Panc1 (cell line): ENCODE measurements around the gene RPL13. TPM values are rescaled to one million over a fixed set of nuclear protein-coding genes. Genes with fewer than 3 reads are reported as not detected.
A peak's percentile ranks its signal among the peaks of the same experiment; 100 is the strongest.

Source experiments
- ATAC-seq: fragments of 200-7000 bp; cut with Tn5 transposase; 2 replicates; pipeline ENCODE4 v1.9.1; 2020; ENCODE audit warnings: mild to moderate bottlenecking, moderate library complexity
- BruUV-seq: library from RNA; stranded (reverse); fragments of 400-500 nt; replicated peaks from 2 replicates; lab custom pipeline; 2021; lab: Mats Ljungman, UMichigan
- CTCF ChIA-PET: fragments of 300-600 bp; sonication (Branson Sonifier 250); formaldehyde crosslinking; loops from one replicate; lab custom pipeline; 2022; ENCODE audit warnings: antibody characterized with exemption; lab: Charles Lee
- POLR2A ChIA-PET: fragments of 300-600 bp; sonication (Branson Sonifier 250); formaldehyde crosslinking; loops from one replicate; lab custom pipeline; 2022; ENCODE audit warnings: antibody characterized with exemption; lab: Charles Lee
- DNase-seq: peaks from one replicate; pipeline ENCODE4 v3.0.0-alpha.2; 2010; ENCODE audit warnings: low read depth, low spot score
- H3K27ac ChIP-seq: 2 replicates; pipeline ENCODE4 v1.5.1; 2011; ENCODE audit warnings: mild to moderate bottlenecking, low read length, inconsistent platforms
- H3K27me3 ChIP-seq: fragments of 200-500 bp; sonication (Bioruptor generic); 2 replicates; pipeline ENCODE4 v1.6.0; 2014; ENCODE audit warnings: low read length, inconsistent platforms; ENCODE audit not compliant: control insufficient read depth, insufficient read depth
- H3K36me3 ChIP-seq: fragments of 200-500 bp; sonication (Bioruptor generic); 2 replicates; pipeline ENCODE4 v1.5.1; 2014; ENCODE audit warnings: inconsistent platforms, mild to moderate bottlenecking, low read length, moderate library complexity; ENCODE audit not compliant: control insufficient read depth, insufficient read depth
- H3K4me1 ChIP-seq: 2 replicates; pipeline ENCODE4 v1.5.1; 2011; ENCODE audit warnings: inconsistent platforms, mild to moderate bottlenecking, low read length, moderate library complexity; ENCODE audit not compliant: control insufficient read depth, insufficient read depth
- H3K4me3 ChIP-seq, 2 experiments: 2 replicates each; pipeline ENCODE4 v1.5.1; 2011 to 2012; ENCODE audit warnings: low read depth in 2 of 2, low read length in 2 of 2, mild to moderate bottlenecking in 2 of 2, inconsistent platforms in 1 of 2, moderate library complexity in 1 of 2
- H3K9me3 ChIP-seq: fragments of 200-500 bp; sonication (Bioruptor generic); 2 replicates; pipeline ENCODE4 v1.5.1; 2014; ENCODE audit warnings: low read depth, mild to moderate bottlenecking, inconsistent platforms, low read length, moderate library complexity; ENCODE audit not compliant: control insufficient read depth, insufficient read depth
- CTCF ChIP-seq: fragments of 450-650 bp; IDR thresholded peaks from 2 replicates; pipeline ENCODE4 v1.5.1; 2017; ENCODE audit warnings: mild to moderate bottlenecking
- POLR2AphosphoS5 ChIP-seq: IDR thresholded peaks from 2 replicates; pipeline ENCODE4 v1.6.1; 2012; ENCODE audit warnings: mild to moderate bottlenecking, low read depth, low read length, moderate library complexity
- REST ChIP-seq, 2 experiments: IDR thresholded peaks; 2 replicates each; pipeline ENCODE4 v1.6.1; 2011 to 2012; ENCODE audit warnings: low read depth in 2 of 2, control low read depth in 1 of 2, low read length in 1 of 2, mild to moderate bottlenecking in 1 of 2, moderate library complexity in 1 of 2; ENCODE audit not compliant: insufficient read depth in 1 of 2
- TCF7L2 ChIP-seq: IDR thresholded peaks from 2 replicates; pipeline ENCODE4 v1.6.1; 2011; ENCODE audit warnings: mild to moderate bottlenecking, low read depth, low read length, inconsistent platforms
- in situ Hi-C: cut with HindIII; loops from 2 replicates; pipeline ENCODE4 v1.10.0; 2016; ENCODE audit warnings: low sequenced_read_pairs, low pct_unique_long_range_greater_than_20kb
- intact Hi-C: fragments of 100-400 bp; cut with micrococcal nuclease; formaldehyde crosslinking; loops from one replicate; pipeline ENCODE4 v1.10.0; 2022; ENCODE audit not compliant: unreplicated experiment
- total RNA-seq: library from RNA; stranded (reverse); gene quantifications from one replicate; pipeline ENCODE4 v1.2.1, GENCODE V29; 2021; ENCODE audit not compliant: unreplicated experiment

The RPL13 gene
- total RNA-seq, 1 experiment from 2014 or later, result 965 TPM

DNA sequence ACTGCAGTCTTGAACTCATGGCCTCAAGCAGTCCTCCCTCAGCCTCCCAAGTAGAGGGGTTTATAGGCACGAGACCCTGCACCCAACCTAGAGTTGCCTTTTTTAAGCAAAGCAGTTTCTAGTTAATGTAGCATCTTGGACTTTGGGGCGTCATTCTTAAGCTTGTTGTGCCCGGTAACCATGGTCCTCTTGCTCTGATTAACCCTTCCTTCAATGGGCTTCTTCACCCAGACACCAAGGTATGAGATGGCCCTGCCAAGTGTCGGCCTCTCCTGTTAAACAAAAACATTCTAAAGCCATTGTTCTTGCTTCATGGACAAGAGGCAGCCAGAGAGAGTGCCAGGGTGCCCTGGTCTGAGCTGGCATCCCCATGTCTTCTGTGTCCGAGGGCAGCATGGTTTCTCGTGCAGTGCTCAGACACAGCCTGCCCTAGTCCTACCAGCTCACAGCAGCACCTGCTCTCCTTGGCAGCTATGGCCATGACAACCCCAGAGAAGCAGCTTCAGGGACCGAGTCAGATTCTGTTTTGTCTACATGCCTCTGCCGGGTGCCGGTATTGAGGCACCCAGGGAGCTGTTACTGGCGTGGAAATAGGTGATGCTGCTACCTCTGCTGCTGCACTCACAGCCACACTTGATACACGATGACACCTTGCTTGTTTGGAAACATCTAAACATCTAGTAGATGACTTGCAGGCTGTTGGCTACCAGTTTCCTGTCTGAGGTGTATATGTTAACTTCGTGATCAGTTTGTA, 3.3 kb downstream of the RPL13 start:
- Histone ChIP-seq H3K9me3 (no peaks in the 10 kb centered on the region), H3K4me3 (peak overlapping the region; percentile 76 to 92), H3K36me3 (peaks cover 27% of the 10 kb centered on the region; the same call in 1 of the 2 replicates), H3K27ac (peak overlapping the region; percentile 52), H3K4me1 (peaks cover 26% of the 10 kb centered on the region), H3K27me3 (no peaks in the 10 kb centered on the region)
- TF ChIP-seq CTCF, result no peak
- TF ChIP-seq POLR2AphosphoS5, result no peak
- TF ChIP-seq REST (IDR thresholded peaks at IDR 0.05; ENCODE audit: insufficient read depth in 1 of 2, low read depth in 2 of 2, low read length in 1 of 2), result no peak
- in situ Hi-C loops, result no loop called here
- POLR2A ChIA-PET, result interaction anchor here (0.6 to 0.7 kb wide), 3 partner anchors 18 to 268 kb away, joined by 4 to 20 read pairs (median 4); no protein-coding TSS in a partner anchor
- no peak for DNase-seq
- BruUV-seq, result no TSS peak
- CTCF ChIA-PET, result interaction anchor here (0.6 kb wide), 1 partner anchor 38 kb away, joined by 6 read pairs; no protein-coding TSS in a partner anchor
- intact Hi-C loops, result no loop called here
- no peak for ATAC-seq

DNA sequence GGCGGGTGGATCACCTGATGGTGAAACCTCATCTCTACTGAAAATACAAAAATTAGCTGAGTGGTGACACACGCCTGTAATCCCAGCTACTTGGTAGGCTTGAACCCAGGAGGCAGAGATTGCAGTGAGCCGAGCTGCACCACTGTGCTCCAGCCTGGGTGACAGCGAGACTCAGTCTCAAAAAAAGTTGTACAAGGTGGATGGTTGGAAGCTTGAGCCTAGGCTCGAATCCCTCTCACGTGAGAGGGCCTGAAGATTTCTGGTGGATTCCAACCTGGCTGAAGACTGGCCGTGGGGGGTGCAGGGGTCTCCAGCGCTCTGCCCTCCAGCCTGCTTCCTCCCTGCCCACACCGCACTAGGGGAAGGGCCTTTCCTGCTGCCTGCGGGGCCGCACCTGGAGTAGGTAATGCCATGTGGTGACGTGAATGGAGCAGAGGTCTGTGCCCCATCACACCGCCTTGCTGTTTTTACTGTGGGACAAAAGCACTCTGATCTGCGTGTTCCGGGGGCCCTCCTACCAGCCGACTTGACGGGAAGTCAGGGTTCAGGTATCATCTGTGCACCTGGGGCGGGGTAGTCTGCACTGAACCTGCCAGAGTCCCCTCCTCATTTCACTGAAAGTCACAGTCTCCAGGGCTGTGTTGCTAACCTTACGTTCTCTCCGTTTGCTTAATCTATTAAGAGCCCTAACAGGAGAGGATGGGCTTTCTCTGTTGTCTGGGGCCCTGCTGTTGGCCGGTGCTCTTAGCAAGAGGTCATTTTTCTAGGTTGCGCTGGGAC, 4.2 kb downstream of the RPL13 start:
- ChIA-PET POLR2A (interaction anchor here (0.6 kb wide), 1 partner anchor 269 kb away, joined by 20 read pairs; no protein-coding TSS in a partner anchor), CTCF (interaction anchor here (0.6 kb wide), 1 partner anchor 37 kb away, joined by 6 read pairs; no protein-coding TSS in a partner anchor)
- peak; percentile 28 for ATAC-seq

More for the DNA sequence above, 4.2 kb downstream of the RPL13 start:
- peaks cover 26% of the 10 kb centered on the region for H3K4me1 ChIP-seq
- TF ChIP-seq TCF7L2 (no peak), POLR2AphosphoS5 (peak; percentile 77)
- intact Hi-C loops, result no loop called here
- H3K36me3 ChIP-seq, result peaks cover 27% of the 10 kb centered on the region; the same call in 1 of the 2 replicates
- H3K9me3 ChIP-seq, result no peaks in the 10 kb centered on the region
- H3K27ac ChIP-seq, result peak overlapping the region; percentile 52
- no TSS peak for BruUV-seq
- H3K27me3 ChIP-seq, result no peaks in the 10 kb centered on the region
- DNase-seq, result no peak
- in situ Hi-C loops, result no loop called here
- H3K4me3 ChIP-seq, result peak overlapping the region in 1 of 2 experiments; percentile 22; a peak in 2 of 4 replicates
